A673 (cell line): ENCODE results near the gene LGR4. TPM values are rescaled to one million over a fixed set of nuclear protein-coding genes. Genes with fewer than 3 reads are reported as not detected.

ENCODE experiments used
- BruUV-seq: library from RNA; stranded (reverse); fragments of 400-500 nt; replicated peaks from 2 replicates; lab custom pipeline; 2021; lab: Mats Ljungman, UMichigan
- CTCF ChIA-PET: fragments of 300-600 bp; sonication (Branson Sonifier 250); formaldehyde crosslinking; loops from one replicate; lab custom pipeline; 2022; ENCODE audit warnings: antibody characterized with exemption; lab: Charles Lee
- POLR2A ChIA-PET: fragments of 300-600 bp; sonication (Branson Sonifier 250); formaldehyde crosslinking; loops from one replicate; lab custom pipeline; 2022; ENCODE audit warnings: antibody characterized with exemption; ENCODE audit not compliant: low non-redundant PET; lab: Charles Lee
- DNase-seq: peaks from one replicate; pipeline ENCODE4 v3.0.0-alpha.2; 2015; ENCODE audit warnings: low spot score
- H3K27ac ChIP-seq: fragments of 200-600 bp; sonication (generic); 2 replicates; pipeline ENCODE4 v1.5.1; 2016; ENCODE audit warnings: mixed run types, low read depth, mild to moderate bottlenecking, mixed read lengths, antibody characterized with exemption, low read length; ENCODE audit not compliant: poor library complexity, severe bottlenecking
- H3K27me3 ChIP-seq: fragments of 200-600 bp; sonication (generic); replicated peaks from 2 replicates; pipeline ENCODE4 v1.6.1; 2017; ENCODE audit warnings: mixed run types, low read depth, mild to moderate bottlenecking, mixed read lengths, antibody characterized with exemption, low read length; ENCODE audit not compliant: insufficient read depth, poor library complexity
- H3K36me3 ChIP-seq: fragments of 200-600 bp; sonication (generic); 2 replicates; pipeline ENCODE4 v1.6.1; 2016; ENCODE audit warnings: mixed run types, mild to moderate bottlenecking, mixed read lengths, antibody characterized with exemption, low read length; ENCODE audit not compliant: insufficient read depth, poor library complexity, severe bottlenecking
- H3K4me1 ChIP-seq: fragments of 200-600 bp; sonication (generic); 2 replicates; pipeline ENCODE4 v1.6.1; 2017; ENCODE audit warnings: mixed run types, mild to moderate bottlenecking, mixed read lengths, antibody characterized with exemption, low read length; ENCODE audit not compliant: insufficient read depth, poor library complexity, severe bottlenecking
- H3K4me3 ChIP-seq: fragments of 200-600 bp; sonication (generic); 2 replicates; pipeline ENCODE4 v1.5.1; 2016; ENCODE audit warnings: low read depth, mixed run types, mild to moderate bottlenecking, mixed read lengths, low read length; ENCODE audit not compliant: poor library complexity, severe bottlenecking
- H3K9me3 ChIP-seq: fragments of 200-600 bp; sonication (generic); 2 replicates; pipeline ENCODE4 v1.6.1; 2016; ENCODE audit warnings: mixed run types, low read depth, mild to moderate bottlenecking, mixed read lengths, antibody characterized with exemption, low read length; ENCODE audit not compliant: poor library complexity, severe bottlenecking
- CTCF ChIP-seq: fragments of 300-800, 200-600 bp; sonication (generic); conservative IDR thresholded peaks from 2 replicates; pipeline ENCODE4 v1.5.1; 2017; ENCODE audit warnings: low read depth, mild to moderate bottlenecking, antibody characterized with exemption, low read length, moderate library complexity, mixed read lengths
- EZH2 ChIP-seq: fragments of 200-600 bp; sonication (generic); IDR thresholded peaks from 2 replicates; pipeline ENCODE4 v1.6.1; 2017; ENCODE audit warnings: borderline replicate concordance, low read depth, mild to moderate bottlenecking, mixed read lengths, antibody characterized with exemption, low read length; ENCODE audit not compliant: poor library complexity, severe bottlenecking
- intact Hi-C: fragments of 100-400 bp; cut with micrococcal nuclease; formaldehyde crosslinking; loops from one replicate; pipeline ENCODE4 v1.10.0; 2022; ENCODE audit not compliant: unreplicated experiment
- total RNA-seq: library from RNA; stranded (reverse); gene quantifications from 2 replicates; pipeline ENCODE4 v1.2.3, GENCODE V29; 2021

Gene LGR4
- total RNA-seq, 1 experiment from 2014 or later, result 24.7 TPM

- Histone ChIP-seq H3K4me3 (no peak overlapping the region), H3K27me3 (no peaks in the 10 kb centered on the region), H3K27ac (no peak overlapping the region), H3K4me1 (peaks cover 7% of the 10 kb centered on the region), H3K36me3 (peaks cover 4% of the 10 kb centered on the region), H3K9me3 (no peaks in the 10 kb centered on the region)
- DNase-seq, result no peak
- CTCF ChIA-PET, result no interaction called here
- intact Hi-C loops, result no loop called here
- BruUV-seq, result no TSS peak
- POLR2A ChIA-PET, result no interaction called here
- TF ChIP-seq EZH2 (no peak), CTCF (no peak)
These were observed 91.8 kb downstream of the LGR4 start for GRCh38 chr11:27380771-27381170.

- Histone ChIP-seq H3K4me3 (no peak overlapping the region), H3K27ac (no peak overlapping the region), H3K9me3 (no peaks in the 10 kb centered on the region), H3K36me3 (peaks cover 4% of the 10 kb centered on the region), H3K4me1 (peaks cover 7% of the 10 kb centered on the region), H3K27me3 (no peaks in the 10 kb centered on the region)
- CTCF ChIA-PET, result no interaction called here
- no peak for DNase-seq
- no TSS peak for BruUV-seq
- intact Hi-C loops, result no loop called here
- no peak for TF ChIP-seq CTCF
- no peak for TF ChIP-seq EZH2
- POLR2A ChIA-PET, result no interaction called here
These were observed 93.1 kb downstream of the LGR4 start for GRCh38 chr11:27379449-27379848.

GRCh38 chr11:27375370-27375769 is 97.2 kb downstream of the LGR4 start:
- Histone ChIP-seq H3K4me3 (no peak overlapping the region), H3K27me3 (no peaks in the 10 kb centered on the region), H3K27ac (no peak overlapping the region), H3K36me3 (no peaks in the 10 kb centered on the region), H3K4me1 (peaks cover under 1% of the 10 kb centered on the region), H3K9me3 (no peaks in the 10 kb centered on the region)
- TF ChIP-seq EZH2 (no peak), CTCF (no peak)
- CTCF ChIA-PET, result interaction anchor here (0.7 kb wide), 1 partner anchor 556 kb away, joined by 7 read pairs; no protein-coding TSS in a partner anchor
- POLR2A ChIA-PET, result interaction anchor here (0.6 kb wide), 1 partner anchor 27 kb away, joined by 3 read pairs; no protein-coding TSS in a partner anchor
- no peak for DNase-seq
- no TSS peak for BruUV-seq
- intact Hi-C loops, result no loop called here
